Tibial nerve (tissue), 4 donors: ENCODE data around the gene SCP2.

Experiments
- EP300 ChIP-seq, 2 donors: sonication (generic); formaldehyde crosslinking; IDR thresholded peaks; one replicate each; pipeline ENCODE4 v1.6.1; 2017; ENCODE audit warnings: antibody characterized with exemption in 2 of 2, mild to moderate bottlenecking in 1 of 2
- POLR2A ChIP-seq, 2 donors: fragments of 450-650 bp; IDR thresholded peaks; one replicate each; pipeline ENCODE4 v1.6.1; 2017; ENCODE audit warnings: antibody characterized with exemption in 2 of 2, mild to moderate bottlenecking in 2 of 2, moderate library complexity in 2 of 2
- TF ChIP-seq, protein P1 (sequence below), 5 experiments: fragments of 200-600 bp in 3 of 5; fragments of 450-650 bp in 2 of 5; sonication (generic) in 3 of 5; IDR thresholded peaks; one replicate each; pipeline ENCODE4 v1.5.1; 2016 to 2019; ENCODE audit warnings: antibody characterized with exemption in 5 of 5, mild to moderate bottlenecking in 3 of 5, moderate library complexity in 2 of 5

GRCh38 chr1:52967666-52968065 lies 40.6 kb downstream of the SCP2 start:
- TF ChIP-seq, protein P1, sequence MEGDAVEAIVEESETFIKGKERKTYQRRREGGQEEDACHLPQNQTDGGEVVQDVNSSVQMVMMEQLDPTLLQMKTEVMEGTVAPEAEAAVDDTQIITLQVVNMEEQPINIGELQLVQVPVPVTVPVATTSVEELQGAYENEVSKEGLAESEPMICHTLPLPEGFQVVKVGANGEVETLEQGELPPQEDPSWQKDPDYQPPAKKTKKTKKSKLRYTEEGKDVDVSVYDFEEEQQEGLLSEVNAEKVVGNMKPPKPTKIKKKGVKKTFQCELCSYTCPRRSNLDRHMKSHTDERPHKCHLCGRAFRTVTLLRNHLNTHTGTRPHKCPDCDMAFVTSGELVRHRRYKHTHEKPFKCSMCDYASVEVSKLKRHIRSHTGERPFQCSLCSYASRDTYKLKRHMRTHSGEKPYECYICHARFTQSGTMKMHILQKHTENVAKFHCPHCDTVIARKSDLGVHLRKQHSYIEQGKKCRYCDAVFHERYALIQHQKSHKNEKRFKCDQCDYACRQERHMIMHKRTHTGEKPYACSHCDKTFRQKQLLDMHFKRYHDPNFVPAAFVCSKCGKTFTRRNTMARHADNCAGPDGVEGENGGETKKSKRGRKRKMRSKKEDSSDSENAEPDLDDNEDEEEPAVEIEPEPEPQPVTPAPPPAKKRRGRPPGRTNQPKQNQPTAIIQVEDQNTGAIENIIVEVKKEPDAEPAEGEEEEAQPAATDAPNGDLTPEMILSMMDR (IDR thresholded peaks at IDR 0.05) = no peak
- TF ChIP-seq POLR2A (IDR thresholded peaks at IDR 0.05) (no peak), EP300 (IDR thresholded peaks at IDR 0.05) (no peak)
